ENCODE results near the gene CRYL1. TPM values are rescaled to one million over a fixed set of nuclear protein-coding genes. Genes with fewer than 3 reads are reported as not detected.

The CRYL1 gene
- total RNA-seq, 1 experiment from 2014 or later = 3.7 TPM

GRCh38 chr13:20394506-20394905, 131.2 kb downstream of the CRYL1 start:
- Histone ChIP-seq H3T11ph (ENCODE audit: low read length) (no peak overlapping the region), H3K27me3 (ENCODE audit: insufficient read depth, low read length) (no peaks in the 10 kb centered on the region), H3K23me2 (ENCODE audit: insufficient read length, low read depth, low read length, poor library complexity, severe bottlenecking) (no peaks in the 10 kb centered on the region), H3K9me3 (ENCODE audit: control insufficient read depth, low read depth, low read length) (no peaks in the 10 kb centered on the region), H4K20me1 (ENCODE audit: control insufficient read depth, insufficient read depth, insufficient read length) (no peaks in the 10 kb centered on the region), H3K18ac (ENCODE audit: insufficient read length, low read depth, low read length) (no peak overlapping the region), H3K56ac (ENCODE audit: insufficient read length, low read depth, low read length) (no peak overlapping the region), H3K79me1 (ENCODE audit: insufficient read depth, low read depth, low read length, poor library complexity, severe bottlenecking) (no peaks in the 10 kb centered on the region), H2AK5ac (ENCODE audit: insufficient read length, low read length) (no peak overlapping the region), H2BK20ac (ENCODE audit: low read depth, low read length, poor library complexity, severe bottlenecking) (no peak overlapping the region), H2BK12ac (ENCODE audit: insufficient read length, low read depth, low read length) (no peak overlapping the region), H3K9ac (ENCODE audit: extremely low read depth, insufficient read length, low read length) (no peak overlapping the region), H2AFZ (ENCODE audit: low read length) (no peak overlapping the region), H3K4me2 (ENCODE audit: insufficient read depth, insufficient read length, low read length) (no peak overlapping the region), H3K27ac (ENCODE audit: insufficient read length, low read depth, low read length) (no peak overlapping the region), H2BK5ac (ENCODE audit: insufficient read length, low read length) (no peak overlapping the region), H2BK120ac (ENCODE audit: low read depth, low read length, poor library complexity, severe bottlenecking) (no peak overlapping the region), H3K4me1 (ENCODE audit: insufficient read depth, low read length) (no peaks in the 10 kb centered on the region), H3K23ac (ENCODE audit: insufficient read length, low read depth, low read length) (no peak overlapping the region), H4K5ac (ENCODE audit: insufficient read length, low read depth, low read length) (no peak overlapping the region), H3K14ac (ENCODE audit: insufficient read depth, low read length) (no peak overlapping the region), H3K4ac (ENCODE audit: low read depth, low read length) (no peak overlapping the region), H4K91ac (ENCODE audit: insufficient read length, low read depth, low read length) (no peak overlapping the region), H4K8ac (replicated peaks; ENCODE audit: insufficient read length, low read depth, low read length) (no peak overlapping the region), H3K79me2 (ENCODE audit: insufficient read depth, low read length) (no peaks in the 10 kb centered on the region), H2BK15ac (ENCODE audit: low read depth, low read length) (no peak overlapping the region)
- no peak for TF ChIP-seq CTCF (conservative IDR thresholded peaks at IDR 0.05)
- Mint-ChIP-seq H3K4me1 (no peaks in the 10 kb centered on the region), H3K36me3 (ENCODE audit: insufficient read depth in 1 of 3, low read depth in 3 of 3) (no peaks in the 10 kb centered on the region; a peak in 1 of 7 replicates), H3K27ac (no peak overlapping the region), H3K9me3 (peaks cover 0 to 2% of the 10 kb centered on the region in 2 experiments; a peak in 2 of 5 replicates), H3K4me3 (no peak overlapping the region), H3K27me3 (ENCODE audit: low read depth) (no peaks in the 10 kb centered on the region; the same call in none of the 2 replicates)
- DNase-seq = no peak
- WGBS (ENCODE audit: extremely low coverage, insufficient read length, low lambda C conversion rate) = no CpG with 5 or more reads among the region's 30 CpGs
